B cell (primary cell): ENCODE results near the gene UNC5C. TPM values are rescaled to one million over a fixed set of nuclear protein-coding genes. Genes with fewer than 3 reads are reported as not detected.

Experiments used
- ATAC-seq: fragments of 200-7000 bp; cut with Tn5 transposase; one replicate; pipeline ENCODE4 v1.10.0; 2021; ENCODE audit warnings: low read depth, mild to moderate bottlenecking, moderate number of reproducible peaks, moderate library complexity
- CTCF ChIA-PET: fragments of 350-600 bp; sonication (Branson Sonifier 250); formaldehyde crosslinking; loops from one replicate; lab custom pipeline; 2021; ENCODE audit warnings: antibody characterized with exemption, inconsistent platforms; lab: Charles Lee
- POLR2A ChIA-PET: fragments of 350-600 bp; sonication (Branson Sonifier 250); formaldehyde crosslinking; loops from one replicate; lab custom pipeline; 2021; ENCODE audit warnings: antibody characterized with exemption; lab: Charles Lee
- DNase-seq: peaks from one replicate; pipeline ENCODE4 v3.0.0; 2013
- H2AFZ ChIP-seq: 2 replicates; pipeline ENCODE4 v1.6.1; 2012; ENCODE audit warnings: mild to moderate bottlenecking, low read depth, low read length; ENCODE audit not compliant: insufficient read depth, poor library complexity, severe bottlenecking
- H3K27ac ChIP-seq, 2 donors: 1 replicate in 1 of 2; 2 replicates in 1 of 2; pipeline ENCODE4 v1.5.1; 2012 to 2013; ENCODE audit warnings: low read length in 2 of 2, mild to moderate bottlenecking in 2 of 2, moderate library complexity in 1 of 2
- H3K27me3 ChIP-seq, 4 experiments: fragments of 200-600 bp in 1 of 4; sonication (generic) in 1 of 4; replicated peaks in 1 of 4; 1 replicate in 2 of 4; 2 replicates in 2 of 4; pipeline versions ENCODE4 v1.6.1 to v1.7.0; 2013 to 2016; ENCODE audit warnings: low read length in 3 of 4, mild to moderate bottlenecking in 2 of 4, mixed read lengths in 1 of 4, moderate library complexity in 1 of 4; ENCODE audit not compliant: insufficient read depth in 4 of 4, control insufficient read depth in 3 of 4; ENCODE audit errors: control extremely low read depth in 1 of 4
- H3K36me3 ChIP-seq, 2 experiments: replicated peaks in 1 of 2; 1 replicate in 1 of 2; 2 replicates in 1 of 2; pipeline versions ENCODE4 v1.6.1 to v1.7.1; 2013; ENCODE audit warnings: low read length in 1 of 2; ENCODE audit not compliant: insufficient read depth in 2 of 2, control insufficient read depth in 1 of 2; ENCODE audit errors: control extremely low read depth in 1 of 2, extremely low read depth in 1 of 2
- H3K4me1 ChIP-seq, 2 donors: fragments of 200-600 bp in 1 of 2; sonication (generic) in 1 of 2; 1 replicate in 1 of 2; 2 replicates in 1 of 2; pipeline versions ENCODE4 v1.5.1 to v1.6.1; 2013 to 2017; ENCODE audit warnings: low read length in 2 of 2; ENCODE audit not compliant: control insufficient read depth in 2 of 2, insufficient read depth in 2 of 2
- H3K4me2 ChIP-seq: replicated peaks from 2 replicates; pipeline ENCODE3; 2012; ENCODE audit warnings: mild to moderate bottlenecking, low read depth, low read length; ENCODE audit not compliant: poor library complexity, severe bottlenecking
- H3K4me3 ChIP-seq, 5 experiments: fragments of 200-600 bp in 1 of 5; sonication (generic) in 1 of 5; 1 replicate in 3 of 5; 2 replicates in 2 of 5; pipeline versions ENCODE4 v1.5.1 to v1.7.0; 2011 to 2016; ENCODE audit warnings: low read length in 4 of 5, mild to moderate bottlenecking in 4 of 5, low read depth in 2 of 5, control low read depth in 1 of 5, moderate library complexity in 1 of 5; ENCODE audit not compliant: insufficient read depth in 1 of 5; ENCODE audit errors: control extremely low read depth in 1 of 5, extremely low read depth in 1 of 5
- H3K79me2 ChIP-seq: fragments of 200-600 bp; sonication (generic); one replicate; pipeline ENCODE4 v1.6.0; 2016; ENCODE audit warnings: low read length; ENCODE audit not compliant: control insufficient read depth, insufficient read depth
- H3K9ac ChIP-seq: fragments of 200-600 bp; sonication (generic); 2 replicates; pipeline ENCODE4 v1.6.1; 2017; ENCODE audit warnings: mild to moderate bottlenecking, low read length, moderate library complexity
- H3K9me3 ChIP-seq, 3 donors: one replicate each; pipeline versions ENCODE4 v1.6.1 to v1.7.1; 2013; ENCODE audit warnings: low read length in 2 of 3; ENCODE audit not compliant: control insufficient read depth in 2 of 3, insufficient read depth in 1 of 3; ENCODE audit errors: control extremely low read depth in 1 of 3
- H4K20me1 ChIP-seq: 2 replicates; pipeline ENCODE4 v1.6.0; 2012; ENCODE audit warnings: mild to moderate bottlenecking, low read length; ENCODE audit not compliant: insufficient read depth, control insufficient read depth, poor library complexity, severe bottlenecking
- H3K27ac Mint-ChIP-seq: one replicate; pipeline ENCODE4 v1.8.0; 2021; ENCODE audit warnings: mixed read lengths
- H3K27me3 Mint-ChIP-seq: one replicate; pipeline ENCODE4 v1.8.0; 2021; ENCODE audit warnings: mixed read lengths
- H3K4me1 Mint-ChIP-seq: one replicate; pipeline ENCODE4 v1.8.0; 2021; ENCODE audit warnings: mixed read lengths
- H3K4me3 Mint-ChIP-seq: one replicate; pipeline ENCODE4 v1.8.0; 2021; ENCODE audit warnings: mixed read lengths
- H3K9me3 Mint-ChIP-seq: one replicate; pipeline ENCODE4 v1.8.0; 2022; ENCODE audit warnings: mixed read lengths; ENCODE audit not compliant: insufficient read depth
- EZH2 ChIP-seq: IDR thresholded peaks from 2 replicates; pipeline ENCODE4 v1.6.1; 2012; ENCODE audit warnings: borderline replicate concordance, low read depth, mild to moderate bottlenecking, moderate library complexity, low read length; ENCODE audit not compliant: insufficient read depth, poor library complexity, severe bottlenecking
- WGBS: methylation state at CpG from one replicate; pipeline ENCODE4 v1.1.5; 2013; ENCODE audit warnings: missing lambda C conversion rate; ENCODE audit not compliant: insufficient coverage; 5-methylcytosine and 5-hydroxymethylcytosine counted together
- intact Hi-C: fragments of 100-400 bp; cut with micrococcal nuclease; formaldehyde crosslinking; loops from one replicate; pipeline ENCODE4 v1.10.0; 2022
- polyA plus RNA-seq: library from polyadenylated mRNA; depleted of rRNA; stranded (reverse); fragments of >200 nt; gene quantifications from 2 replicates; pipeline ENCODE4 v1.2.3, GENCODE V29; 2012
- total RNA-seq, 2 donors: library from RNA; stranded (reverse); fragments of 120-200 nt in 1 of 2; gene quantifications; 1 replicate in 1 of 2; 2 replicates in 1 of 2; pipeline versions ENCODE4 v1.2.3 to v1.2.4, GENCODE V29; 2013 to 2022
- TF ChIP-seq, protein P1 (sequence below): fragments of 200-600 bp; IDR thresholded peaks from one replicate; pipeline ENCODE4 v1.8.0; 2022; ENCODE audit warnings: antibody characterized with exemption, mild to moderate bottlenecking

Gene UNC5C
- total and polyA plus RNA-seq, 2 donors (not counting 1 experiment from before 2014, with no cell fraction given), result not detected

GRCh38 chr4:95318044-95318443 is 230.7 kb downstream of the UNC5C start:
- no peak for ATAC-seq
- POLR2A ChIA-PET, result no interaction called here
- H3K9me3 Mint-ChIP-seq, result no peaks in the 10 kb centered on the region
- no peak for DNase-seq
- Histone ChIP-seq H3K4me3 (no peak overlapping the region), H3K9me3 (no peaks in the 10 kb centered on the region), H3K4me2 (no peak overlapping the region), H3K27ac (no peak overlapping the region), H3K4me1 (no peaks in the 10 kb centered on the region), H3K27me3 (no peaks in the 10 kb centered on the region), H2AFZ (no peak overlapping the region), H4K20me1 (no peaks in the 10 kb centered on the region), H3K9ac (no peak overlapping the region), H3K36me3 (no peaks in the 10 kb centered on the region), H3K79me2 (no peaks in the 10 kb centered on the region)
- no peak overlapping the region for H3K4me3 Mint-ChIP-seq
- no peak overlapping the region for H3K27ac Mint-ChIP-seq
- TF ChIP-seq EZH2, result no peak
- TF ChIP-seq, protein P1, sequence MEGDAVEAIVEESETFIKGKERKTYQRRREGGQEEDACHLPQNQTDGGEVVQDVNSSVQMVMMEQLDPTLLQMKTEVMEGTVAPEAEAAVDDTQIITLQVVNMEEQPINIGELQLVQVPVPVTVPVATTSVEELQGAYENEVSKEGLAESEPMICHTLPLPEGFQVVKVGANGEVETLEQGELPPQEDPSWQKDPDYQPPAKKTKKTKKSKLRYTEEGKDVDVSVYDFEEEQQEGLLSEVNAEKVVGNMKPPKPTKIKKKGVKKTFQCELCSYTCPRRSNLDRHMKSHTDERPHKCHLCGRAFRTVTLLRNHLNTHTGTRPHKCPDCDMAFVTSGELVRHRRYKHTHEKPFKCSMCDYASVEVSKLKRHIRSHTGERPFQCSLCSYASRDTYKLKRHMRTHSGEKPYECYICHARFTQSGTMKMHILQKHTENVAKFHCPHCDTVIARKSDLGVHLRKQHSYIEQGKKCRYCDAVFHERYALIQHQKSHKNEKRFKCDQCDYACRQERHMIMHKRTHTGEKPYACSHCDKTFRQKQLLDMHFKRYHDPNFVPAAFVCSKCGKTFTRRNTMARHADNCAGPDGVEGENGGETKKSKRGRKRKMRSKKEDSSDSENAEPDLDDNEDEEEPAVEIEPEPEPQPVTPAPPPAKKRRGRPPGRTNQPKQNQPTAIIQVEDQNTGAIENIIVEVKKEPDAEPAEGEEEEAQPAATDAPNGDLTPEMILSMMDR, result no peak
- H3K27me3 Mint-ChIP-seq, result no peaks in the 10 kb centered on the region
- H3K4me1 Mint-ChIP-seq, result no peaks in the 10 kb centered on the region
- CTCF ChIA-PET, result no interaction called here
- 83% methylated on average over 2 of the region's 3 CpGs for WGBS
- intact Hi-C loops, result no loop called here

- no peaks in the 10 kb centered on the region for H3K27me3 ChIP-seq
- no peaks in the 10 kb centered on the region for H3K4me1 ChIP-seq
- H3K36me3 ChIP-seq, result no peaks in the 10 kb centered on the region
- intact Hi-C loops, result no loop called here
- no peak overlapping the region for H3K27ac ChIP-seq
- no peaks in the 10 kb centered on the region for H3K9me3 ChIP-seq
- Mint-ChIP-seq H3K27ac (no peak overlapping the region), H3K27me3 (no peaks in the 10 kb centered on the region), H3K4me1 (no peaks in the 10 kb centered on the region), H3K9me3 (no peaks in the 10 kb centered on the region), H3K4me3 (no peak overlapping the region)
- ATAC-seq, result no peak
- TF ChIP-seq, protein P1, result no peak
- TF ChIP-seq EZH2, result no peak
- H2AFZ ChIP-seq, result no peak overlapping the region
- H3K4me2 ChIP-seq, result no peak overlapping the region
- WGBS, result 88% methylated on average over 8 of the region's 10 CpGs
- no peak for DNase-seq
- POLR2A ChIA-PET, result no interaction called here
- no peaks in the 10 kb centered on the region for H4K20me1 ChIP-seq
- no peak overlapping the region for H3K9ac ChIP-seq
- H3K79me2 ChIP-seq, result no peaks in the 10 kb centered on the region
- H3K4me3 ChIP-seq, result no peak overlapping the region
- CTCF ChIA-PET, result no interaction called here
Measured at GRCh38 chr4:95317085-95317793, 231.5 kb downstream of the UNC5C start.
